ENCODE results near the gene ABHD17B. TPM values are rescaled to one million over a fixed set of nuclear protein-coding genes. Genes with fewer than 3 reads are reported as not detected.

ABHD17B gene
- total RNA-seq, 4 donors from 2014 or later = 18.3 to 23.5 (median 19.5) TPM

- no peak for TF ChIP-seq CTCF (IDR thresholded peaks at IDR 0.05)
- ATAC-seq (ENCODE audit: low FRiP score) (no peak), DNase-seq (ENCODE audit: low spot score) (no peak)
These were observed 88.1 kb downstream of the ABHD17B start for GRCh38 chr9:71822935-71823334.

GRCh38 chr9:71822456-71822855 lies 88.5 kb downstream of the ABHD17B start:
- ATAC-seq (ENCODE audit: low FRiP score) = no peak
- DNase-seq (ENCODE audit: low spot score) = no peak

GRCh38 chr9:71821405-71821804 lies 89.6 kb downstream of the ABHD17B start:
- no peak for ATAC-seq (ENCODE audit: low FRiP score)

More at GRCh38 chr9:71822456-71822855, 88.5 kb downstream of the ABHD17B start:
- no peak for TF ChIP-seq CTCF (IDR thresholded peaks at IDR 0.05)

GRCh38 chr9:71820403-71820921 lies 90.5 kb downstream of the ABHD17B start:
- TF ChIP-seq CTCF (IDR thresholded peaks at IDR 0.05) = no peak

More at GRCh38 chr9:71821405-71821804, 89.6 kb downstream of the ABHD17B start:
- DNase-seq (ENCODE audit: low spot score) = no peak
- TF ChIP-seq CTCF (IDR thresholded peaks at IDR 0.05) = no peak

GRCh38 chr9:71819115-71819739 lies 91.8 kb downstream of the ABHD17B start:
- DNase-seq (ENCODE audit: low spot score) (peak; percentile 32), ATAC-seq (ENCODE audit: low FRiP score) (no peak)
- TF ChIP-seq CTCF (IDR thresholded peaks at IDR 0.05) = no peak

More at GRCh38 chr9:71820403-71820921, 90.5 kb downstream of the ABHD17B start:
- ATAC-seq (ENCODE audit: low FRiP score) (no peak), DNase-seq (ENCODE audit: low spot score) (no peak)

- no peak for DNase-seq (ENCODE audit: low spot score)
- TF ChIP-seq CTCF (IDR thresholded peaks at IDR 0.05) = no peak
- ATAC-seq (ENCODE audit: low FRiP score) = no peak
These were observed 94.0 kb downstream of the ABHD17B start for GRCh38 chr9:71816916-71817451.

Small RNA genes lying within 50 kb of the gene (small RNA-seq; reads per million reads assigned to genes)
- not detected for gene RF00019

Other genes with a start within 250 kb of the ABHD17B start
- gene CEMIP2, start 142.7 kb downstream of the ABHD17B start, total RNA-seq = 100 to 1,000 TPM in 3 of 4 donors, 10 to 100 TPM in 1; 67.1 to 496 (median 126) TPM
- 10 to 100 TPM in 3 of 4 donors, 1 to 10 TPM in 1; 8.2 to 12.7 (median 11.4) TPM for gene C9orf85, start 446 bp upstream of the ABHD17B start, total RNA-seq
- not detected for gene C9orf57, start 149.4 kb upstream of the ABHD17B start, total RNA-seq
- gene GDA, start 238.2 kb upstream of the ABHD17B start, total RNA-seq = not detected